Neural progenitor cell (in vitro differentiated cells): ENCODE data around the gene RIPK3.

Source experiments
- EZH2 ChIP-seq: fragments of 200-600 bp; sonication (generic); IDR thresholded peaks from 2 replicates; pipeline ENCODE4 v1.6.1; 2017; ENCODE audit warnings: antibody characterized with exemption, mild to moderate bottlenecking, moderate library complexity
- EZH2phosphoT487 ChIP-seq: fragments of 200-600 bp; sonication (generic); IDR thresholded peaks from 2 replicates; pipeline ENCODE4 v1.6.1; 2017; ENCODE audit warnings: antibody characterized with exemption
- TF ChIP-seq, protein P1 (sequence below): fragments of 200-600 bp; sonication (generic); IDR thresholded peaks from 2 replicates; pipeline ENCODE4 v1.5.1; 2017; ENCODE audit warnings: antibody characterized with exemption, mild to moderate bottlenecking

DNA sequence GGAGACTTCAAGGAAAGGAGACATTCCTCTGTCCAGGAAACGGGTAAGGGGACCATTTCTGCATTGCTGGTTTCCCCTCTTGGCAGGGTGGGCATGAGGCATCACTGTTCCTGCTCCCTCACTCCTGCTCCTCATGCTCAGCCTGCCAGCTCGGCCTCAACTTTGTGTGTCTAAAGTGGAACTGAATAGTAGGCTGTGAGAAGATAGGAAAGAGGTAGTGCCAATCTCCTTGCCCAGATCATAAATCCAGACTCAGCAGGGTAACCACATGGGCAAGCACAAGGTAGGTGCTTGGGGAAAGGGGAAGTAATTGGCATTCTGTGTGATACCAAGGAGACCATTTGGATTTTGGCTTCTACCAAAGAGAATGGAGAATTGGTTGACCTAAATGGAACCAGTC, 25.9 kb downstream of the RIPK3 start:
- TF ChIP-seq, protein P1, sequence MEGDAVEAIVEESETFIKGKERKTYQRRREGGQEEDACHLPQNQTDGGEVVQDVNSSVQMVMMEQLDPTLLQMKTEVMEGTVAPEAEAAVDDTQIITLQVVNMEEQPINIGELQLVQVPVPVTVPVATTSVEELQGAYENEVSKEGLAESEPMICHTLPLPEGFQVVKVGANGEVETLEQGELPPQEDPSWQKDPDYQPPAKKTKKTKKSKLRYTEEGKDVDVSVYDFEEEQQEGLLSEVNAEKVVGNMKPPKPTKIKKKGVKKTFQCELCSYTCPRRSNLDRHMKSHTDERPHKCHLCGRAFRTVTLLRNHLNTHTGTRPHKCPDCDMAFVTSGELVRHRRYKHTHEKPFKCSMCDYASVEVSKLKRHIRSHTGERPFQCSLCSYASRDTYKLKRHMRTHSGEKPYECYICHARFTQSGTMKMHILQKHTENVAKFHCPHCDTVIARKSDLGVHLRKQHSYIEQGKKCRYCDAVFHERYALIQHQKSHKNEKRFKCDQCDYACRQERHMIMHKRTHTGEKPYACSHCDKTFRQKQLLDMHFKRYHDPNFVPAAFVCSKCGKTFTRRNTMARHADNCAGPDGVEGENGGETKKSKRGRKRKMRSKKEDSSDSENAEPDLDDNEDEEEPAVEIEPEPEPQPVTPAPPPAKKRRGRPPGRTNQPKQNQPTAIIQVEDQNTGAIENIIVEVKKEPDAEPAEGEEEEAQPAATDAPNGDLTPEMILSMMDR: no peak
- no peak for TF ChIP-seq EZH2
- TF ChIP-seq EZH2phosphoT487: no peak
